RCC 7860 (cell line): ENCODE results near the gene MFSD11.

Source experiments
- DNase-seq: peaks from one replicate; pipeline ENCODE4 v3.0.0-alpha.2; 2015; ENCODE audit warnings: low spot score
- FAIRE-seq: peaks from 2 replicates; lab custom pipeline; 2012; peaks lifted over from hg19 to GRCh38; lab: Jason Lieb, UNC

Gene MFSD11

GRCh38 chr17:76826330-76827068 is 88.6 kb downstream of the MFSD11 start:
- FAIRE-seq (no peak), DNase-seq (no peak)

DNA sequence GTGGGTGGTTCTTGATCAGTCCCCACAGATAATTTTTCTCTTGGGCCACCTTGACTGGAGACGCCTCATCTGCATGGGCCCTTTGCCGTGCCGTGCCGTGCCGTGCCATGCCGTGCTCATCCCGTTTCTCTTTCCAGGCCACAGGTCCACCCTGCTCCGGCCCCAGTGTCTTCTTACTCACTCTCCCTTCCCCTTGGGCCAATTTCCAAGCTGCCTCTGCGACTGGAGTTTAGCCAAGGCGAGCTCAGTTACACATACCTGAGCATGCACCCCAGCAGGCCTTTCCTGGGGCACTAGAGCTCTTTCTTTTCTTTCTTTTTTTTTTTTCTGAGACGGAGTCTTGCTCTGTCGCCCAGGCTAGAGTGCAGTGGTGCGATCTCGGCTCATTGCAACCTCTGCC is 89.8 kb downstream of the MFSD11 start:
- no peak for DNase-seq
- FAIRE-seq: no peak
